DOHH2 (cell line): ENCODE measurements around the gene AMFR.

Source experiments
- H3F3A ChIP-seq: fragments of 200-600 bp; sonication (generic), shearing (Covaris generic); 2 replicates; pipeline ENCODE4 v1.6.0; 2016; ENCODE audit warnings: antibody characterized with exemption, mild to moderate bottlenecking; ENCODE audit not compliant: control insufficient read depth, insufficient read depth
- H3K27ac ChIP-seq: fragments of 200-600 bp; sonication (generic); 2 replicates; pipeline ENCODE4 v1.5.1; 2014; ENCODE audit warnings: low read depth, mild to moderate bottlenecking, low read length, moderate library complexity
- H3K27me3 ChIP-seq: fragments of 200-600 bp; sonication (generic); 2 replicates; pipeline ENCODE4 v1.6.1; 2014; ENCODE audit warnings: mild to moderate bottlenecking, low read length, mixed read lengths; ENCODE audit not compliant: control insufficient read depth
- H3K36me3 ChIP-seq: fragments of 200-600 bp; sonication (generic); 2 replicates; pipeline ENCODE4 v1.6.1; 2014; ENCODE audit warnings: mild to moderate bottlenecking, low read length, moderate library complexity, mixed read lengths; ENCODE audit not compliant: control insufficient read depth
- H3K4me1 ChIP-seq: fragments of 200-600 bp; sonication (generic); 2 replicates; pipeline ENCODE4 v1.6.1; 2014; ENCODE audit warnings: mild to moderate bottlenecking, low read length, mixed read lengths; ENCODE audit not compliant: control insufficient read depth
- H3K4me2 ChIP-seq: fragments of 200-600 bp; sonication (generic); 2 replicates; pipeline ENCODE4 v1.6.0; 2014; ENCODE audit warnings: mild to moderate bottlenecking, low read length, moderate library complexity
- H3K4me3 ChIP-seq: fragments of 200-600 bp; sonication (generic); 2 replicates; pipeline ENCODE4 v1.5.1; 2014; ENCODE audit warnings: mild to moderate bottlenecking, low read length, mixed read lengths
- H3K79me2 ChIP-seq: fragments of 200-600 bp; sonication (generic); 2 replicates; pipeline ENCODE4 v1.6.1; 2014; ENCODE audit warnings: mild to moderate bottlenecking, low read length, mixed read lengths; ENCODE audit not compliant: control insufficient read depth
- H3K9me2 ChIP-seq: fragments of 200-600 bp; sonication (generic); replicated peaks from 2 replicates; pipeline ENCODE4 v1.6.1; 2014; ENCODE audit warnings: mild to moderate bottlenecking, low read length, mixed read lengths; ENCODE audit not compliant: control insufficient read depth
- H3K9me3 ChIP-seq: fragments of 200-600 bp; sonication (generic); 2 replicates; pipeline ENCODE4 v1.6.1; 2014; ENCODE audit warnings: antibody characterized with exemption, low read length, mixed read lengths; ENCODE audit not compliant: control insufficient read depth, insufficient read depth
- H4K20me1 ChIP-seq: fragments of 200-600 bp; sonication (generic); 2 replicates; pipeline ENCODE4 v1.6.0; 2014; ENCODE audit warnings: low read depth, mild to moderate bottlenecking, antibody characterized with exemption, low read length, moderate library complexity; ENCODE audit not compliant: control insufficient read depth, insufficient read depth
- CTCF ChIP-seq: fragments of 200-600 bp; sonication (generic); IDR thresholded peaks from one replicate; pipeline ENCODE4 v1.5.1; 2014; ENCODE audit warnings: antibody characterized with exemption, mild to moderate bottlenecking, low read depth, low read length; ENCODE audit not compliant: poor library complexity, severe bottlenecking
- EZH2phosphoT487 ChIP-seq: fragments of 200-600 bp; sonication (generic); IDR thresholded peaks from 2 replicates; pipeline ENCODE4 v1.6.1; 2017; ENCODE audit warnings: borderline replicate concordance, mild to moderate bottlenecking, antibody characterized with exemption, low read length, moderate library complexity, mixed read lengths

Gene AMFR

DNA sequence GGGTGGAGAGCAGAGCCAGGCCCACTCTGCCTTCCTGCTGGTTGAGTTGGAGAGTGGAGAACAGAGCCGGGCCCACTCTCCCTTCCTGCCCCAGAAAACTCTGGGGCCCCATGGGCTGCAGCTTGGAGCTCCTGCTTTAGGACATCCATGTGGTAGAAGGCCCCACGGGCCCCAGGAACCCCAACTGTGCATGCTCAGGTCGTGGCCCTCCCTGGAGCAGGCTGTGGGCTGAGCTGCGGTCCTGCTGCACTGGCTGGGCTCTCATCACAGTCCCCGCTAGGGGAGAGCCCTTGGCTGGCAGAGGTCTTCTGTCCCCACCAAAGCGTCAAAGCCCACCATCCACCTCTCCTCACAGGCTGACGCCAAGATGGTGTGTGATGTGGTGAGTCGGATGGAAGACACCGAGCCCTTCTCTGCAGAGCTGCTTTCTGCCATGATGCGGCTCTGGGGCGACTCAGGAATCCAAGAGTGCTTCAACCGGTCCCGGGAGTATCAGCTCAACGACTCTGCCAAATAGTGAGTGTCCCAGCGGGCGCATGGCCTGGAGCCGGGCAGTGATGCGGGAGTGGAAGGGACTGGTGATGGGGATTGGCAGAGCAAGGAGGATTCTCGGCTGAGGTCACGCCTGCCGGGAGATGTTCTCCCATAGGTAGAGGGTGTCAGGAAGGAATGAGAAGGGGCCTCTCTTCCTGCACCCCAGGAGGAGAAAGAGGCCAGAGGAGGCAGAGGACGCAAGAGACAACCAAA is 96.9 kb downstream of the AMFR start:
- H3K79me2 ChIP-seq, result no peaks in the 10 kb centered on the region
- no peaks in the 10 kb centered on the region for H3F3A ChIP-seq
- H3K4me2 ChIP-seq, result no peak overlapping the region
- no peak for TF ChIP-seq EZH2phosphoT487
- H3K36me3 ChIP-seq, result no peaks in the 10 kb centered on the region
- H3K27ac ChIP-seq, result no peak overlapping the region
- peaks cover 14% of the 10 kb centered on the region for H3K4me1 ChIP-seq
- no peaks in the 10 kb centered on the region for H3K27me3 ChIP-seq
- H3K9me3 ChIP-seq, result no peaks in the 10 kb centered on the region
- H3K9me2 ChIP-seq, result no peaks in the 10 kb centered on the region
- H3K4me3 ChIP-seq, result no peak overlapping the region
- no peaks in the 10 kb centered on the region for H4K20me1 ChIP-seq

DNA sequence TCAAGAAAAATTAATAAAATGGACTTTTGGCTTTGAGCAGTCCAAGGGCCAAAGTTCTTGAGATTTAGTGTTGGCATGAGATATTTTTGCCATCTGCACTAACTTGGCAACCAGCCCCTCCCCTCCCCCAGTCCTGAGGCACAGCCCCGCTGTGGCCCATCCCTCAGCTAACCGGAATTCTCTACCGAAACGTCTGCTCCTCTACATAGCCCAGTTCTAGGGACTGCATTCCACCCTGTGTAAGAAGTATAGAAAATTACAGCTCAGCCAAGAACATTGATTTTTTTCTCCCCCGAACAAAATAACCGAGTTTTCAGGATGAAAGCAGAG is 97.5 kb downstream of the AMFR start:
- Histone ChIP-seq H3K4me1 (peaks cover 14% of the 10 kb centered on the region), H3K79me2 (no peaks in the 10 kb centered on the region), H3K4me3 (no peak overlapping the region), H3K9me2 (no peaks in the 10 kb centered on the region), H3K27ac (no peak overlapping the region), H3K27me3 (no peaks in the 10 kb centered on the region), H3F3A (no peaks in the 10 kb centered on the region), H3K36me3 (no peaks in the 10 kb centered on the region), H3K4me2 (no peak overlapping the region), H4K20me1 (no peaks in the 10 kb centered on the region), H3K9me3 (no peaks in the 10 kb centered on the region)
- no peak for TF ChIP-seq CTCF
- TF ChIP-seq EZH2phosphoT487, result no peak

- Histone ChIP-seq H3K9me2 (no peaks in the 10 kb centered on the region), H3K4me2 (no peak overlapping the region), H3F3A (no peaks in the 10 kb centered on the region), H4K20me1 (no peaks in the 10 kb centered on the region), H3K9me3 (no peaks in the 10 kb centered on the region), H3K4me3 (no peak overlapping the region), H3K27ac (no peak overlapping the region), H3K79me2 (no peaks in the 10 kb centered on the region), H3K27me3 (no peaks in the 10 kb centered on the region), H3K36me3 (no peaks in the 10 kb centered on the region), H3K4me1 (peaks cover 14% of the 10 kb centered on the region)
- TF ChIP-seq EZH2phosphoT487 (no peak), CTCF (no peak)
Observed at GRCh38 chr16:56327071-56327928, 98.0 kb downstream of the AMFR start.

- H3K4me2 ChIP-seq, result no peak overlapping the region
- no peaks in the 10 kb centered on the region for H3K27me3 ChIP-seq
- H3F3A ChIP-seq, result no peaks in the 10 kb centered on the region
- no peak overlapping the region for H3K4me3 ChIP-seq
- no peak for TF ChIP-seq CTCF
- no peak for TF ChIP-seq EZH2phosphoT487
- H3K4me1 ChIP-seq, result peaks cover 10% of the 10 kb centered on the region
- H3K9me2 ChIP-seq, result no peaks in the 10 kb centered on the region
- H4K20me1 ChIP-seq, result no peaks in the 10 kb centered on the region
- H3K9me3 ChIP-seq, result no peaks in the 10 kb centered on the region
- no peaks in the 10 kb centered on the region for H3K36me3 ChIP-seq
- no peak overlapping the region for H3K27ac ChIP-seq
- H3K79me2 ChIP-seq, result no peaks in the 10 kb centered on the region
Observed at GRCh38 chr16:56325956-56326355, 99.4 kb downstream of the AMFR start.
